HL-60 (cell line): ENCODE data around the gene VPS13D.

ENCODE experiments used
- DNase-seq, 2 experiments: peaks; one replicate each; pipeline ENCODE4 v3.0.0-alpha.2; 2010 to 2020; ENCODE audit warnings: low read depth in 1 of 2, low spot score in 1 of 2
- H3K27ac ChIP-seq: fragments of 250-450 bp; sonication (Bioruptor Pico); replicated peaks from 2 replicates; pipeline ENCODE4 v1.5.1; 2020; ENCODE audit warnings: mild to moderate bottlenecking, moderate library complexity
- H3K27me3 ChIP-seq: fragments of 250-450 bp; sonication (Bioruptor Pico); 2 replicates; pipeline ENCODE4 v1.5.1; 2021; ENCODE audit warnings: mild to moderate bottlenecking, moderate library complexity; ENCODE audit not compliant: insufficient read depth, poor library complexity, severe bottlenecking
- H3K4me3 ChIP-seq: replicated peaks from 2 replicates; pipeline ENCODE4 v1.5.1; 2011; ENCODE audit warnings: mild to moderate bottlenecking, control low read depth, low read length; ENCODE audit not compliant: insufficient read depth
- GABPA ChIP-seq: IDR thresholded peaks from 2 replicates; pipeline ENCODE4 v1.6.1; 2012; ENCODE audit warnings: low read depth
- POLR2AphosphoS5 ChIP-seq: IDR thresholded peaks from 2 replicates; pipeline ENCODE4 v1.6.1; 2012; ENCODE audit warnings: low read depth
- SPI1 ChIP-seq: IDR thresholded peaks from 2 replicates; pipeline ENCODE4 v1.6.1; 2012; ENCODE audit warnings: low read depth, mild to moderate bottlenecking, borderline replicate concordance
- TF ChIP-seq, protein P1 (sequence below): IDR thresholded peaks from one replicate; pipeline ENCODE4 v1.5.1; 2011; ENCODE audit warnings: low read length, control low read depth, inconsistent platforms; ENCODE audit not compliant: insufficient read depth
- TF ChIP-seq, protein P2 (sequence below): IDR thresholded peaks from 2 replicates; pipeline ENCODE4 v1.6.1; 2012; ENCODE audit warnings: low read depth; ENCODE audit not compliant: insufficient replicate concordance

Gene VPS13D

DNA sequence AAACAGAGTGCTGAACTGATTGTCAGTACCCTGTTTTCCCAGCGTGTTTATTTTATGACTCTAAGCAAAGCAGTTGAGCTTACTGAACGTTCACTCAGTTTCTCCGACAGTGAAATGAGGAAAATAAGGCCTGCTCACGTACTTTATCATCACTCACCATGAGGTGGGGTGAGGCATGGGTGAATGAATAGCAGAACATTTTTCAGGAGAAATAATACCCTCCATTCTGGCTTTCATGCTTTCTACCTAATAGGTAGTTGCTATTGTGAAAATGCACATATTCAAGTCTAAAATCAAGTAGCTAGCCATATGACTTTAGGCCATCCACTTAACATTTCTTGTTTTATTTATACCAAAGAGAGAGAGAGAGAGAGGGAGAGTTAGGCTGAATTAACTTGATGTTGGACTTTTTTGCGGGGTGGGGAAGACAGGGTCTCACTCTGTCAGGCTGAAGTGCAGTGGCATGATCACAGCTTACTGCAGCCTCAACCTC is 178.2 kb downstream of the VPS13D start:
- Histone ChIP-seq H3K27ac (no peak overlapping the region), H3K4me3 (no peak overlapping the region), H3K27me3 (no peaks in the 10 kb centered on the region)
- DNase-seq, result no peak
- no peak for TF ChIP-seq POLR2AphosphoS5
- no peak for TF ChIP-seq GABPA
- no peak for TF ChIP-seq SPI1
- TF ChIP-seq, protein P1, sequence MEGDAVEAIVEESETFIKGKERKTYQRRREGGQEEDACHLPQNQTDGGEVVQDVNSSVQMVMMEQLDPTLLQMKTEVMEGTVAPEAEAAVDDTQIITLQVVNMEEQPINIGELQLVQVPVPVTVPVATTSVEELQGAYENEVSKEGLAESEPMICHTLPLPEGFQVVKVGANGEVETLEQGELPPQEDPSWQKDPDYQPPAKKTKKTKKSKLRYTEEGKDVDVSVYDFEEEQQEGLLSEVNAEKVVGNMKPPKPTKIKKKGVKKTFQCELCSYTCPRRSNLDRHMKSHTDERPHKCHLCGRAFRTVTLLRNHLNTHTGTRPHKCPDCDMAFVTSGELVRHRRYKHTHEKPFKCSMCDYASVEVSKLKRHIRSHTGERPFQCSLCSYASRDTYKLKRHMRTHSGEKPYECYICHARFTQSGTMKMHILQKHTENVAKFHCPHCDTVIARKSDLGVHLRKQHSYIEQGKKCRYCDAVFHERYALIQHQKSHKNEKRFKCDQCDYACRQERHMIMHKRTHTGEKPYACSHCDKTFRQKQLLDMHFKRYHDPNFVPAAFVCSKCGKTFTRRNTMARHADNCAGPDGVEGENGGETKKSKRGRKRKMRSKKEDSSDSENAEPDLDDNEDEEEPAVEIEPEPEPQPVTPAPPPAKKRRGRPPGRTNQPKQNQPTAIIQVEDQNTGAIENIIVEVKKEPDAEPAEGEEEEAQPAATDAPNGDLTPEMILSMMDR, result no peak
- TF ChIP-seq, protein P2, sequence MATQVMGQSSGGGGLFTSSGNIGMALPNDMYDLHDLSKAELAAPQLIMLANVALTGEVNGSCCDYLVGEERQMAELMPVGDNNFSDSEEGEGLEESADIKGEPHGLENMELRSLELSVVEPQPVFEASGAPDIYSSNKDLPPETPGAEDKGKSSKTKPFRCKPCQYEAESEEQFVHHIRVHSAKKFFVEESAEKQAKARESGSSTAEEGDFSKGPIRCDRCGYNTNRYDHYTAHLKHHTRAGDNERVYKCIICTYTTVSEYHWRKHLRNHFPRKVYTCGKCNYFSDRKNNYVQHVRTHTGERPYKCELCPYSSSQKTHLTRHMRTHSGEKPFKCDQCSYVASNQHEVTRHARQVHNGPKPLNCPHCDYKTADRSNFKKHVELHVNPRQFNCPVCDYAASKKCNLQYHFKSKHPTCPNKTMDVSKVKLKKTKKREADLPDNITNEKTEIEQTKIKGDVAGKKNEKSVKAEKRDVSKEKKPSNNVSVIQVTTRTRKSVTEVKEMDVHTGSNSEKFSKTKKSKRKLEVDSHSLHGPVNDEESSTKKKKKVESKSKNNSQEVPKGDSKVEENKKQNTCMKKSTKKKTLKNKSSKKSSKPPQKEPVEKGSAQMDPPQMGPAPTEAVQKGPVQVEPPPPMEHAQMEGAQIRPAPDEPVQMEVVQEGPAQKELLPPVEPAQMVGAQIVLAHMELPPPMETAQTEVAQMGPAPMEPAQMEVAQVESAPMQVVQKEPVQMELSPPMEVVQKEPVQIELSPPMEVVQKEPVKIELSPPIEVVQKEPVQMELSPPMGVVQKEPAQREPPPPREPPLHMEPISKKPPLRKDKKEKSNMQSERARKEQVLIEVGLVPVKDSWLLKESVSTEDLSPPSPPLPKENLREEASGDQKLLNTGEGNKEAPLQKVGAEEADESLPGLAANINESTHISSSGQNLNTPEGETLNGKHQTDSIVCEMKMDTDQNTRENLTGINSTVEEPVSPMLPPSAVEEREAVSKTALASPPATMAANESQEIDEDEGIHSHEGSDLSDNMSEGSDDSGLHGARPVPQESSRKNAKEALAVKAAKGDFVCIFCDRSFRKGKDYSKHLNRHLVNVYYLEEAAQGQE, result no peak

DNA sequence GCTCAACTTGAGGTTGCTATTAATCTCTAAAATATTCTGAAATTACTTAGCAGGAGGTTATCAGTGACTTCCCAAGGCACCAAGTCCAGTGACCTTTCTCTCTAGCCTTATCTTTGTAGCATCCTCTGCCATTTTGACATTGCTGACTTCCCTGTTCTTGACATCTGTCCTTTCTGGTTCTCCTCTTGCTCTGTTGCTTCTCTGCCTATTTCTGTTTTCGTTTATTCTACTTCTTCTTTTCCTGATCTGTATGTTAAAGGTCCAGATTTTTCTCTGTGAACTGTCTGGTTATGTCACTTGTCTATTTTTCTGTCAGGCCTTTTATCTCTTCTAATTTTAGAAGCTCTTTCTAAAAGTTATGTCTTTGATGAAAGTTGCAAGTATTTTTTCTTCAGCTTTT is 178.8 kb downstream of the VPS13D start:
- H3K4me3 ChIP-seq, result no peak overlapping the region
- no peak overlapping the region for H3K27ac ChIP-seq
- no peak for DNase-seq
- no peaks in the 10 kb centered on the region for H3K27me3 ChIP-seq
- TF ChIP-seq POLR2AphosphoS5 (no peak), GABPA (no peak), SPI1 (no peak)
- TF ChIP-seq, protein P2, result no peak
- TF ChIP-seq, protein P1, result no peak

DNA sequence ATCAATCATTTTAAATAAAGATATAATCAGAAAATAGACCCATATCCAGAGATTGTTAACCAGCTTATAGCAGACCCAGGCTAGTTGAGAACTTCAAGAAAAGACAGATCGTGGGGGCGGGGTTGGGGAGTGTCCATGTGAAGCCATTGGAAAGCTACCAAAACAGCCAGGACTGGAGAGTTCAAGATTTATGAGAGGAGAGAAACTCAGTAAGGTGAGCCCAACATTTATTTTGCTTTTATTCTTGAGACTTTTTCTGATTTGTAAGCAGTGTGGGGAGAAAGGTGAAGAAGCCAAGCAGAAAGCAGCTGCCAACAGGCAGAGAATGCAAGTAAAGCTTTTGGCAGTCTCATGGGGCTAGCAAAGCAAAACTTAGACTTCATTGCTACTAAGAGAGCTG is 179.9 kb downstream of the VPS13D start:
- TF ChIP-seq, protein P1, result no peak
- TF ChIP-seq GABPA (no peak), SPI1 (no peak), POLR2AphosphoS5 (no peak)
- TF ChIP-seq, protein P2, result no peak
- H3K4me3 ChIP-seq, result no peak overlapping the region
- DNase-seq, result no peak
- no peaks in the 10 kb centered on the region for H3K27me3 ChIP-seq
- H3K27ac ChIP-seq, result no peak overlapping the region
